ENCODE data around the gene FGF7. TPM values are rescaled to one million over a fixed set of nuclear protein-coding genes. Genes with fewer than 3 reads are reported as not detected.

FGF7 gene
- total and polyA plus RNA-seq, 11 donors: 7.7 to 40.8 (median 24.5) TPM

DNA sequence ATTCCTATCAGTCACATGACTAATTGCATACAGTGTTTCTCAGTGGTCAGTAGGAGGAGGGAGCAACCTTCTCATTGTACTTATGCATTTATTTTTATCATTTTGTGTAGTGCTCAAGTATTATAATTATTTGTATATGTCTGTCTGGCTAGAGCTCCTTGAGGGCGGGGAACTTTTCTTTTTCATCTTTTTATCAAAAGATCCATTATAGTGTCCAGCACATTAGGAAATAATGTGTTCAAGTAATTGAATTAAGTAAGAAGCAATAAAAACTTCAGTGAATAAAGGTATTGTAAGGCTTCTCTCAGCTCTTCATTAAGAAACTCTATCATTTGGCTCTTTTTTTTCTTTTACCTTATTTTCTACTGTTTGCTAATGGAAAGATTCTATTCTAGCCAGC is 18.8 kb downstream of the FGF7 start:
- peaks cover 0 to 33% (median 14%) of the 10 kb centered on the region in 12 donors for H3K4me1 ChIP-seq
- TF ChIP-seq, protein P1, sequence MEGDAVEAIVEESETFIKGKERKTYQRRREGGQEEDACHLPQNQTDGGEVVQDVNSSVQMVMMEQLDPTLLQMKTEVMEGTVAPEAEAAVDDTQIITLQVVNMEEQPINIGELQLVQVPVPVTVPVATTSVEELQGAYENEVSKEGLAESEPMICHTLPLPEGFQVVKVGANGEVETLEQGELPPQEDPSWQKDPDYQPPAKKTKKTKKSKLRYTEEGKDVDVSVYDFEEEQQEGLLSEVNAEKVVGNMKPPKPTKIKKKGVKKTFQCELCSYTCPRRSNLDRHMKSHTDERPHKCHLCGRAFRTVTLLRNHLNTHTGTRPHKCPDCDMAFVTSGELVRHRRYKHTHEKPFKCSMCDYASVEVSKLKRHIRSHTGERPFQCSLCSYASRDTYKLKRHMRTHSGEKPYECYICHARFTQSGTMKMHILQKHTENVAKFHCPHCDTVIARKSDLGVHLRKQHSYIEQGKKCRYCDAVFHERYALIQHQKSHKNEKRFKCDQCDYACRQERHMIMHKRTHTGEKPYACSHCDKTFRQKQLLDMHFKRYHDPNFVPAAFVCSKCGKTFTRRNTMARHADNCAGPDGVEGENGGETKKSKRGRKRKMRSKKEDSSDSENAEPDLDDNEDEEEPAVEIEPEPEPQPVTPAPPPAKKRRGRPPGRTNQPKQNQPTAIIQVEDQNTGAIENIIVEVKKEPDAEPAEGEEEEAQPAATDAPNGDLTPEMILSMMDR (IDR thresholded peaks at IDR 0.05): no peak
- TF ChIP-seq POLR2A (IDR thresholded peaks at IDR 0.05): no peak
- no peaks in the 10 kb centered on the region for H3K36me3 ChIP-seq
- WGBS, 4 donors: 92 to 98% (median 94%) methylated on average over 1 of the region's 1 CpG
- peak overlapping the region in 1 of 12 donors; percentile 78 for H3K27ac ChIP-seq
- H3K4me3 ChIP-seq: no peak overlapping the region
- DNase-seq (no peak), ATAC-seq (no peak)
- H3K9me3 ChIP-seq: no peaks in the 10 kb centered on the region
- H3K27me3 ChIP-seq: no peaks in the 10 kb centered on the region
- intact Hi-C loops (cut with DNase I): no loop called here

DNA sequence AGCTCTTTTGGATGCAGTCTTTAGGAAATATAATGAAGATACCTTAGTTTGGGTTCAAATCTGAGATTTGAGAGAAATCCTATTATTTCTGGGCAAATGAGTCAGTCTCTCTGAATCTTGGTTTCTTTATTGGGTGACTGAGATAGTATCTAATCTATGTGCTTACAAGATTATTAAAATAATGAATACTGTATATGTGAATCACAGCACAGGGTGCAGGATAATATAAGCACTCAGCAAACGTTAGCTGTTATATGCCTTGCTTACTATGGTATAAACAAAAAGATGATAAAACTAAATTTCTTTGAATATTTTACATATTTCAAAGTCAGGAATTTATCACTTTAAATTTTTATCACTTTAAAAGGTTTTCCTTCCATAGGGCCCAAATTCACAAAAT is 29.6 kb downstream of the FGF7 start:
- Histone ChIP-seq H3K27ac (no peak overlapping the region), H3K4me1 (peaks cover 0 to 18% (median 0%) of the 10 kb centered on the region in 12 donors), H3K4me3 (no peak overlapping the region), H3K36me3 (no peaks in the 10 kb centered on the region), H3K27me3 (no peaks in the 10 kb centered on the region), H3K9me3 (no peaks in the 10 kb centered on the region)
- no peak for ATAC-seq
- DNase-seq: no peak
- intact Hi-C loops (cut with DNase I): no loop called here
- WGBS, 4 donors: 76 to 85% (median 78%) methylated on average over 1 of the region's 1 CpG
- no peak for TF ChIP-seq POLR2A (IDR thresholded peaks at IDR 0.05)
- TF ChIP-seq, protein P1 (IDR thresholded peaks at IDR 0.05): no peak

DNA sequence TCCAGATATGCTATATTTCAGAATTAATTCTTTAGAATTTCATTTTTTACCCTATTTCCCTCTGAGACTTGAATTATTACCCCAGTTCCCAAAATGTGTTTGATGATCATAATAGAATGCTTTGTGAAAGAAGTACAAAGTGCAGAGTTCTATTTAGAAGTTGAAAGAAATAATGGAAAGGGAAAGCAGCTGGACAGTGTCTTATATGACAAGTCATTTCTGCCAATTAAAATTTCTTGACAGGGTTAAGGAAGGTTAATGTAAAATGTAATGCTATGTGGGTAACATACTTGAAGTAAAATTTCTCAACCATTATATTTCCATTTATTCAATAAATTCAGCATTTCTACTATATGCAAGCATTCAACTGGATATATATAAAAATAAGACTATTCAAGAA is 33.1 kb downstream of the FGF7 start:
- no peak for TF ChIP-seq POLR2A (IDR thresholded peaks at IDR 0.05)
- TF ChIP-seq, protein P1 (IDR thresholded peaks at IDR 0.05): no peak
- intact Hi-C loops (cut with DNase I): no loop called here
- Histone ChIP-seq H3K27me3 (no peaks in the 10 kb centered on the region), H3K4me1 (peaks cover 0 to 22% (median 0%) of the 10 kb centered on the region in 12 donors), H3K9me3 (no peaks in the 10 kb centered on the region), H3K4me3 (no peak overlapping the region), H3K36me3 (no peaks in the 10 kb centered on the region), H3K27ac (peak overlapping the region in 1 of 12 donors; percentile 22)
- DNase-seq (no peak), ATAC-seq (peak in 1 of 4 donors; percentile 51)

DNA sequence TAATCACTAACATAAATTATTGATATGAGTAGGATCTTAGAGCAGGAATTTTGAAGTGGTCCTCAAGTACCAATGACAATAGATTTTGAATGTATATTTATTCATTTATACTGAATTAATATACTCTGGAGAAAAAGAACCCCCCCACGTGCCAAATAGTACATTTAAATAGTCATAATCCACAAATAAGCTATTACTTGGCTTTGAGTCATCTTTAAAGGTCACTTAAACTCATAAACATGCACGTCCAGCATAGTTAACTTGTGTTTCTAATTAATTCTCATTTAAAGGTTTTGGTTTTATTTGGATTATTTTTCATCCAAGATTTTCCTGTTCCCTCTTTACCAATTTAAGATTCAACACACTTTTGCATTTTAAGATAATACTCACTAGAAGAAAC is 35.1 kb downstream of the FGF7 start:
- H3K27me3 ChIP-seq: no peaks in the 10 kb centered on the region
- no peak overlapping the region for H3K4me3 ChIP-seq
- 18 to 27% (median 23%) methylated on average over 2 of the region's 2 CpGs for WGBS, 4 donors
- TF ChIP-seq POLR2A (IDR thresholded peaks at IDR 0.05): no peak
- TF ChIP-seq, protein P1 (IDR thresholded peaks at IDR 0.05): no peak
- H3K4me1 ChIP-seq: peaks cover 0 to 41% (median 13%) of the 10 kb centered on the region in 12 donors
- DNase-seq (no peak), ATAC-seq (no peak)
- H3K36me3 ChIP-seq: no peaks in the 10 kb centered on the region
- intact Hi-C loops (cut with DNase I): no loop called here
- peak overlapping the region in 2 of 12 donors; percentile 12 to 22 for H3K27ac ChIP-seq
- no peaks in the 10 kb centered on the region for H3K9me3 ChIP-seq
